B cell (primary cell): ENCODE measurements around the gene KAZN. TPM values are rescaled to one million over a fixed set of nuclear protein-coding genes. Genes with fewer than 3 reads are reported as not detected.
"Not testable (repeated sequence)": the region's sequence is repeated elsewhere in the genome, so short reads cannot be mapped to it uniquely, and the experiment has no call there.

ENCODE experiments used
- ATAC-seq: fragments of 200-7000 bp; cut with Tn5 transposase; one replicate; pipeline ENCODE4 v1.10.0; 2021; ENCODE audit warnings: low read depth, mild to moderate bottlenecking, moderate number of reproducible peaks, moderate library complexity
- CTCF ChIA-PET: fragments of 350-600 bp; sonication (Branson Sonifier 250); formaldehyde crosslinking; loops from one replicate; lab custom pipeline; 2021; ENCODE audit warnings: antibody characterized with exemption, inconsistent platforms; lab: Charles Lee
- POLR2A ChIA-PET: fragments of 350-600 bp; sonication (Branson Sonifier 250); formaldehyde crosslinking; loops from one replicate; lab custom pipeline; 2021; ENCODE audit warnings: antibody characterized with exemption; lab: Charles Lee
- DNase-seq: peaks from one replicate; pipeline ENCODE4 v3.0.0; 2013
- H2AFZ ChIP-seq: 2 replicates; pipeline ENCODE4 v1.6.1; 2012; ENCODE audit warnings: mild to moderate bottlenecking, low read depth, low read length; ENCODE audit not compliant: insufficient read depth, poor library complexity, severe bottlenecking
- H3K27ac ChIP-seq, 2 donors: 1 replicate in 1 of 2; 2 replicates in 1 of 2; pipeline ENCODE4 v1.5.1; 2012 to 2013; ENCODE audit warnings: low read length in 2 of 2, mild to moderate bottlenecking in 2 of 2, moderate library complexity in 1 of 2
- H3K27me3 ChIP-seq, 4 experiments: fragments of 200-600 bp in 1 of 4; sonication (generic) in 1 of 4; replicated peaks in 1 of 4; 1 replicate in 2 of 4; 2 replicates in 2 of 4; pipeline versions ENCODE4 v1.6.1 to v1.7.0; 2013 to 2016; ENCODE audit warnings: low read length in 3 of 4, mild to moderate bottlenecking in 2 of 4, mixed read lengths in 1 of 4, moderate library complexity in 1 of 4; ENCODE audit not compliant: insufficient read depth in 4 of 4, control insufficient read depth in 3 of 4; ENCODE audit errors: control extremely low read depth in 1 of 4
- H3K36me3 ChIP-seq, 2 experiments: replicated peaks in 1 of 2; 1 replicate in 1 of 2; 2 replicates in 1 of 2; pipeline versions ENCODE4 v1.6.1 to v1.7.1; 2013; ENCODE audit warnings: low read length in 1 of 2; ENCODE audit not compliant: insufficient read depth in 2 of 2, control insufficient read depth in 1 of 2; ENCODE audit errors: control extremely low read depth in 1 of 2, extremely low read depth in 1 of 2
- H3K4me1 ChIP-seq, 2 donors: fragments of 200-600 bp in 1 of 2; sonication (generic) in 1 of 2; 1 replicate in 1 of 2; 2 replicates in 1 of 2; pipeline versions ENCODE4 v1.5.1 to v1.6.1; 2013 to 2017; ENCODE audit warnings: low read length in 2 of 2; ENCODE audit not compliant: control insufficient read depth in 2 of 2, insufficient read depth in 2 of 2
- H3K4me2 ChIP-seq: replicated peaks from 2 replicates; pipeline ENCODE3; 2012; ENCODE audit warnings: mild to moderate bottlenecking, low read depth, low read length; ENCODE audit not compliant: poor library complexity, severe bottlenecking
- H3K4me3 ChIP-seq, 5 experiments: fragments of 200-600 bp in 1 of 5; sonication (generic) in 1 of 5; 1 replicate in 3 of 5; 2 replicates in 2 of 5; pipeline versions ENCODE4 v1.5.1 to v1.7.0; 2011 to 2016; ENCODE audit warnings: low read length in 4 of 5, mild to moderate bottlenecking in 4 of 5, low read depth in 2 of 5, control low read depth in 1 of 5, moderate library complexity in 1 of 5; ENCODE audit not compliant: insufficient read depth in 1 of 5; ENCODE audit errors: control extremely low read depth in 1 of 5, extremely low read depth in 1 of 5
- H3K79me2 ChIP-seq: fragments of 200-600 bp; sonication (generic); one replicate; pipeline ENCODE4 v1.6.0; 2016; ENCODE audit warnings: low read length; ENCODE audit not compliant: control insufficient read depth, insufficient read depth
- H3K9ac ChIP-seq: fragments of 200-600 bp; sonication (generic); 2 replicates; pipeline ENCODE4 v1.6.1; 2017; ENCODE audit warnings: mild to moderate bottlenecking, low read length, moderate library complexity
- H3K9me3 ChIP-seq, 3 donors: one replicate each; pipeline versions ENCODE4 v1.6.1 to v1.7.1; 2013; ENCODE audit warnings: low read length in 2 of 3; ENCODE audit not compliant: control insufficient read depth in 2 of 3, insufficient read depth in 1 of 3; ENCODE audit errors: control extremely low read depth in 1 of 3
- H4K20me1 ChIP-seq: 2 replicates; pipeline ENCODE4 v1.6.0; 2012; ENCODE audit warnings: mild to moderate bottlenecking, low read length; ENCODE audit not compliant: insufficient read depth, control insufficient read depth, poor library complexity, severe bottlenecking
- H3K27ac Mint-ChIP-seq: one replicate; pipeline ENCODE4 v1.8.0; 2021; ENCODE audit warnings: mixed read lengths
- H3K27me3 Mint-ChIP-seq: one replicate; pipeline ENCODE4 v1.8.0; 2021; ENCODE audit warnings: mixed read lengths
- H3K4me1 Mint-ChIP-seq: one replicate; pipeline ENCODE4 v1.8.0; 2021; ENCODE audit warnings: mixed read lengths
- H3K4me3 Mint-ChIP-seq: one replicate; pipeline ENCODE4 v1.8.0; 2021; ENCODE audit warnings: mixed read lengths
- H3K9me3 Mint-ChIP-seq: one replicate; pipeline ENCODE4 v1.8.0; 2022; ENCODE audit warnings: mixed read lengths; ENCODE audit not compliant: insufficient read depth
- EZH2 ChIP-seq: IDR thresholded peaks from 2 replicates; pipeline ENCODE4 v1.6.1; 2012; ENCODE audit warnings: borderline replicate concordance, low read depth, mild to moderate bottlenecking, moderate library complexity, low read length; ENCODE audit not compliant: insufficient read depth, poor library complexity, severe bottlenecking
- WGBS: methylation state at CpG from one replicate; pipeline ENCODE4 v1.1.5; 2013; ENCODE audit warnings: missing lambda C conversion rate; ENCODE audit not compliant: insufficient coverage; 5-methylcytosine and 5-hydroxymethylcytosine counted together
- intact Hi-C: fragments of 100-400 bp; cut with micrococcal nuclease; formaldehyde crosslinking; loops from one replicate; pipeline ENCODE4 v1.10.0; 2022
- polyA plus RNA-seq: library from polyadenylated mRNA; depleted of rRNA; stranded (reverse); fragments of >200 nt; gene quantifications from 2 replicates; pipeline ENCODE4 v1.2.3, GENCODE V29; 2012
- total RNA-seq, 2 donors: library from RNA; stranded (reverse); fragments of 120-200 nt in 1 of 2; gene quantifications; 1 replicate in 1 of 2; 2 replicates in 1 of 2; pipeline versions ENCODE4 v1.2.3 to v1.2.4, GENCODE V29; 2013 to 2022
- TF ChIP-seq, protein P1 (sequence below): fragments of 200-600 bp; IDR thresholded peaks from one replicate; pipeline ENCODE4 v1.8.0; 2022; ENCODE audit warnings: antibody characterized with exemption, mild to moderate bottlenecking

The KAZN gene
- total and polyA plus RNA-seq, 2 donors (not counting 1 experiment from before 2014, with no cell fraction given), result 0.13 to 0.39 TPM

DNA sequence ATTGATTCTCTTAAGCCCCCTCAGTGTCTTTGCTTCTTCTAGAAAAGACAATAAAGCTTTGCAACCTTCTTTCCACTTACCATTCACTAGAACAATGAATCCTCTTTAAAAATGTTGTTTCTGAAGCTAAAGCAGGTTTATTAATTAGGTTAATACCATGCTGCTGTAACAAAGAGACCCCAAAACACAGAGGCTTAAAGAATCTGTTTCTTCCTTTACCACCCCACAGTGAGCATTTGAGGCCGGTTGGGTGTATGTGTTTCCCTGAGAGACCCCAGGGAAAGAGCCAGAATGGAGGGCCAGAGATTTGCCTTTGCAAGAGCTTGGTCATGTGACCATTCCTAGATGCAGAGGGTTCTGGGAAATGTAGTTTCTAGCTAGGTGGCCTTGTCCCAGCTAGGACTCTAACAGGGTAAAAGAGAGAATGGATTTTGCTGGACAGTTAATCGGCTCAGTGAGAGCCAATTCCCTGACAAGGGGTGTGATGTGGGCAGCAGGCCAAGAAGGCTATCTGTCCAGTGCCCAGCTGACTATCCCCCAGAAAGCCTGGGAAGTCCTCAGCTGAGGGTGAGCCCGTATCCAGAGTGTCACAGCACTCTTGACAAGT, 363.3 kb downstream of the KAZN start:
- WGBS, result 72% methylated on average over 2 of the region's 3 CpGs
- DNase-seq (no peak), ATAC-seq (no peak)
- Mint-ChIP-seq H3K27me3 (no peaks in the 10 kb centered on the region), H3K4me1 (no peaks in the 10 kb centered on the region), H3K4me3 (no peak overlapping the region), H3K9me3 (no peaks in the 10 kb centered on the region), H3K27ac (no peak overlapping the region)
- Histone ChIP-seq H3K9ac (no peak overlapping the region), H3K4me1 (no peaks in the 10 kb centered on the region), H4K20me1 (no peaks in the 10 kb centered on the region), H3K27ac (no peak overlapping the region), H3K4me2 (no peak overlapping the region), H3K27me3 (no peaks in the 10 kb centered on the region), H3K9me3 (peaks cover 0 to 8% (median 0%) of the 10 kb centered on the region in 3 donors), H3K36me3 (no peaks in the 10 kb centered on the region), H3K4me3 (no peak overlapping the region), H3K79me2 (no peaks in the 10 kb centered on the region), H2AFZ (no peak overlapping the region)
- intact Hi-C loops, result no loop called here
- ChIA-PET CTCF (no interaction called here), POLR2A (no interaction called here)
- TF ChIP-seq EZH2, result no peak
- TF ChIP-seq, protein P1, sequence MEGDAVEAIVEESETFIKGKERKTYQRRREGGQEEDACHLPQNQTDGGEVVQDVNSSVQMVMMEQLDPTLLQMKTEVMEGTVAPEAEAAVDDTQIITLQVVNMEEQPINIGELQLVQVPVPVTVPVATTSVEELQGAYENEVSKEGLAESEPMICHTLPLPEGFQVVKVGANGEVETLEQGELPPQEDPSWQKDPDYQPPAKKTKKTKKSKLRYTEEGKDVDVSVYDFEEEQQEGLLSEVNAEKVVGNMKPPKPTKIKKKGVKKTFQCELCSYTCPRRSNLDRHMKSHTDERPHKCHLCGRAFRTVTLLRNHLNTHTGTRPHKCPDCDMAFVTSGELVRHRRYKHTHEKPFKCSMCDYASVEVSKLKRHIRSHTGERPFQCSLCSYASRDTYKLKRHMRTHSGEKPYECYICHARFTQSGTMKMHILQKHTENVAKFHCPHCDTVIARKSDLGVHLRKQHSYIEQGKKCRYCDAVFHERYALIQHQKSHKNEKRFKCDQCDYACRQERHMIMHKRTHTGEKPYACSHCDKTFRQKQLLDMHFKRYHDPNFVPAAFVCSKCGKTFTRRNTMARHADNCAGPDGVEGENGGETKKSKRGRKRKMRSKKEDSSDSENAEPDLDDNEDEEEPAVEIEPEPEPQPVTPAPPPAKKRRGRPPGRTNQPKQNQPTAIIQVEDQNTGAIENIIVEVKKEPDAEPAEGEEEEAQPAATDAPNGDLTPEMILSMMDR, result no peak

DNA sequence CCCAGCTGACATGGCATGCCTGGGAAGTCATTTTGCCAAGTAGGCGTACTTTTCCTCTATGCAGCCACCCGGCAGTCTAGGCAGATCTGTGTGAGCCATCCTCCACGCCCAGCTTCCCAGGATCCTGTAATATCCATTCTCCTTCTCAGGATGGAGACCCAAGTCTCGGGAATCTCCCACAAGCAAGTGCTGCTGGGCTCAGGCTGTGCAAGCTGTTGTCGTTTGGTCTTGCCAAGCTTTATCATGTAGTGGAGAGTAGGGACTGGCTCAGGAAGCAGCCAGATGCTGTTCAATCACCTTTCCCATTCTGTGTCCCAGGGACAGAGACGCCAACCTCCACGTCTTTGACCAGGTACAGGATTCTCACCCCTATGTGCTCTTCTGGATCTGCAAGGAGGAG, 363.9 kb downstream of the KAZN start:
- Histone ChIP-seq H3K27ac (no peak overlapping the region), H2AFZ (no peak overlapping the region), H3K79me2 (no peaks in the 10 kb centered on the region), H3K4me2 (no peak overlapping the region), H3K27me3 (no peaks in the 10 kb centered on the region), H3K9ac (no peak overlapping the region), H3K4me1 (no peaks in the 10 kb centered on the region), H4K20me1 (no peaks in the 10 kb centered on the region), H3K4me3 (no peak overlapping the region), H3K36me3 (no peaks in the 10 kb centered on the region), H3K9me3 (peaks cover 0 to 10% (median 0%) of the 10 kb centered on the region in 3 donors)
- no peak for ATAC-seq
- WGBS, result 96% methylated on average over 4 of the region's 7 CpGs
- TF ChIP-seq, protein P1, result no peak
- intact Hi-C loops, result no loop called here
- CTCF ChIA-PET, result no interaction called here
- H3K27me3 Mint-ChIP-seq, result no peaks in the 10 kb centered on the region
- H3K4me3 Mint-ChIP-seq, result no peak overlapping the region
- no peaks in the 10 kb centered on the region for H3K9me3 Mint-ChIP-seq
- H3K4me1 Mint-ChIP-seq, result no peaks in the 10 kb centered on the region
- DNase-seq, result no peak
- no peak overlapping the region for H3K27ac Mint-ChIP-seq
- POLR2A ChIA-PET, result no interaction called here

DNA sequence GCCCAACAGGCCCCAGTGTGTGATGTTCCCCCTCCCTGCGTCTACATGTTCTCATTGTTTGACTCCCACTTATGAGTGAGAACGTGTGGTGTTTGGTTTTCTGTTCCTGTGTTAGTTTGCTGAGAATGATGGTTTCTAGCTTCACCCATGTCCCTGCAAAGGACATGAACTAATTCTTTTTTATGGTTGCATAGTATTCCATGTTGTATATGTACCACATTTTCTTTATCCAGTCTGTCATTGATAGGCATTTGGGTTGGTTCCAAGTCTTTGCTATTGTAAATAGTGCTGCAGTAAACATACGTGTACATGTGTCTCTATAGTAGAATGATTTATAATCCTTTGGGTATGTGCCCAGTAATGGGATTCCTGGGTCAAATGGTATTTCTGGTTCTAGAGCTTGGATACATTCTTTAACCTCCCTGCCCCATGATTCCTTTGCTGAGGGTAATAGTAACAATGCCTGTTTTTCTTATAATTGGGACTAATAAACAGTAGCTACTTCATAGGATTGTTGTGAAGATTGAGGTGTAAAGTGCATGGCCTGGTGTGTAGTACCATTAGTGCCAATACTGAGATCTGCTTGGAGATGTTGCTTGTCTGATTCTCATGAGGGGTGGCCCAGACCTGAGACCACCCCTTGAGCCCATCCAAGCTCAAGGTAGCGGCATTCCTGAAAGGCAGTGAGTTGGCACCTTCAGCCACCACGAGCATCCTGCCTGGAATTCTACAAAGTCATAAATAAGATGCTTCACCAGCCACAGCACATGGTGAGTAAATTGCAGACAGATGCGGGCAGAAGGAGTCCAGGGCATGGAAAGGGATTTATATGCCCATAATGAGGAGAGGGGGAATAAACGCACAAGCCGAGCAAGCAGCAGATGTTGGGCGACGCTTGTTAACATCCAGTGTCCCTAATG, 365.6 kb downstream of the KAZN start:
- H2AFZ ChIP-seq, intact Hi-C loops, H3K9me3 Mint-ChIP-seq, ATAC-seq, H3K27ac Mint-ChIP-seq, H3K4me1 Mint-ChIP-seq, H3K27ac ChIP-seq, DNase-seq, H3K4me3 Mint-ChIP-seq, H3K27me3 Mint-ChIP-seq, H3K27me3 ChIP-seq, H3K4me3 ChIP-seq, H3K4me2 ChIP-seq, H3K79me2 ChIP-seq, H3K9ac ChIP-seq, H3K36me3 ChIP-seq, H4K20me1 ChIP-seq, POLR2A ChIA-PET, H3K4me1 ChIP-seq, CTCF ChIA-PET: not testable (repeated sequence)
- WGBS, result 93% methylated on average over 5 of the region's 10 CpGs
- peaks cover 0 to 12% (median 0%) of the 10 kb centered on the region in 3 donors for H3K9me3 ChIP-seq
